ENCODE results near the gene FBXO10.

DNA sequence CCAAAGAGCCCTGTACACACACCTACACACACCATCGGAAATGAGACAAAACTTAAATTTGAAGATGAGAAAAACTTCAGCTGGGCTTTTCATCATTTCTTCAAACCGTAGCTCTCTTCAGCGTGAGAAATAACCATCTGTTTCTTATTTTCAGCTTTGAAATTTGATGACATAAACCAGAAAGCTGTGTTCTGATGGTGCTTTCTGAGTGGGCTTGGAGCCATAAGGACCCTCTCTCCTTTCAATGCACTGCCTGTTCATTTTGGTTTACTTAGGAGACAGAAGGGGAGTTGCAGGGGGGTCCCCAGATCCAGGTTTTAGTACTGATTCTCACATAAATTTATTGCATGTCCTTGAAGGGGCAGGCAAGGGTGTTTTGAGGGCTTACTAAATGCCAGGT lies 9.5 kb downstream of the FBXO10 start:
- TF ChIP-seq, protein P1, sequence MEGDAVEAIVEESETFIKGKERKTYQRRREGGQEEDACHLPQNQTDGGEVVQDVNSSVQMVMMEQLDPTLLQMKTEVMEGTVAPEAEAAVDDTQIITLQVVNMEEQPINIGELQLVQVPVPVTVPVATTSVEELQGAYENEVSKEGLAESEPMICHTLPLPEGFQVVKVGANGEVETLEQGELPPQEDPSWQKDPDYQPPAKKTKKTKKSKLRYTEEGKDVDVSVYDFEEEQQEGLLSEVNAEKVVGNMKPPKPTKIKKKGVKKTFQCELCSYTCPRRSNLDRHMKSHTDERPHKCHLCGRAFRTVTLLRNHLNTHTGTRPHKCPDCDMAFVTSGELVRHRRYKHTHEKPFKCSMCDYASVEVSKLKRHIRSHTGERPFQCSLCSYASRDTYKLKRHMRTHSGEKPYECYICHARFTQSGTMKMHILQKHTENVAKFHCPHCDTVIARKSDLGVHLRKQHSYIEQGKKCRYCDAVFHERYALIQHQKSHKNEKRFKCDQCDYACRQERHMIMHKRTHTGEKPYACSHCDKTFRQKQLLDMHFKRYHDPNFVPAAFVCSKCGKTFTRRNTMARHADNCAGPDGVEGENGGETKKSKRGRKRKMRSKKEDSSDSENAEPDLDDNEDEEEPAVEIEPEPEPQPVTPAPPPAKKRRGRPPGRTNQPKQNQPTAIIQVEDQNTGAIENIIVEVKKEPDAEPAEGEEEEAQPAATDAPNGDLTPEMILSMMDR (IDR thresholded peaks at IDR 0.05) = no peak
- no peak for TF ChIP-seq POLR2A (IDR thresholded peaks at IDR 0.05)

Measured in lower leg skin (tissue), 3 donors.